Measurements from ENCODE around the gene LGALS8.

LGALS8 gene

DNA sequence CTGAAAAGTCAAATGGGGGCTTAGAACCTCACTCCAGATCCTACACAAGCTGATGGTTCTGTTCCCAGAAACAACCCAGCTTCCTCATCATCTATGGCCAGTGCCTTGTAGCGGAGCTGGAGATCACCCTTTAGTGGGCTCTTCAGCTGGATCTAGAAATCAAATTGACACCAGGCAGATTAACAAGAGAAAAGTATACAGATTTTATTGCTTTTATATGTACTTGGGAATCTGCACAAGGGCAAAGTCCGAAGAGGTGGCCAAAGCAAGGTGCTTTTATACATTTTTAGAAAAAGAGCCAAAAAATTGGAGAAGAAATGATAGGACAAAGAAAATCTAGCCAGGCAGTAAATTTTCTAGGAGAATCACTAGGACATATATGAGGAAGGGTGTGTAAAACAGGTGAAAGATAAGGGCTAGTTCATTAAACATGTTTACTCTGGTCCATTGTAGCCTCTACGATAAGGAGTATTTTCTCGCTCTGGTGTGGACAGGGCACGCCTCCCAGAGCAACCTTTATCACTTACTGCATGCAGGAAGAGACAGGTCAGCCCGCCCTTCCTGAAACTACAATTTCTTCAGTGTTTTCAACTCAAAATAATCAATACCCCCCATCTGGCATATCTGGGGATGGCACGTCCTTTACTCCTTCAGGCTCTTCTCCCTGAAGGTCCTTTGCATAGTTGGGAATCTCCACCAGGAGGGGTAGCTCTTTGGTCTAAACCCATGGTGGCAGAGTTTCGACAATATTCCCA is 14.0 kb upstream of the LGALS8 start:
- DNase-seq = peak; percentile 65

DNA sequence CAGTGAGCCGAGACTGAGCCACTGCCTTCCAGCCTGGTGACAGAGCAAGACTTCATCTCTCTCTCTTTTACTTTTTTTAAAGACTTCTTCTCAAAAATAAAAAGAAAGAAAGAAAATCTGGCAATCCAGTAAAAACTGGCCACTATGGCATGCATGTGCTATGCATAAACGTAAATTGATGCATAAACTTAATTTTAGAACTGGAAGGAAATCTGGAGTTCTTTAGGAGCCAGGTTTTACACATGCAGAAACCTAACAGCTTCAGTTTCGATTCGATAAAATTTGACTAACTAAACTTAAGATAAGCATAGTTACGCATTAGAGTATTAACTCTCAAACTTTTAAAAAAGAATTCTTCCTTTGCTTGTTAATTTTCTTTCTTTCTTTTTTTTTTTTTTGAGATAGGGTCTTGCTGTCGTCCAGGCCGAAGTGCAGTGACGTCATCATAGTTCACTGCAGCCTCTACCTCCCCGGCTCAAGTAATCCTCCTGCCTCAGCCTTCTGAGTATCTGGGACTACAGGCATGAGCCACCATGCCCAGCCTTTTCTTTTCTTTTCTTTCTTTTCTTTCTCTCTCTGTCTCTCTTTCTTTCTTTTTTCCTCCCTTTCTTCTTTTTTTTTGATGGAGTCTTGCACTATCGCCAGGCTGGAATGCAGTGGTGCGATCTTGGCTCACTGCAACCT is 11.9 kb upstream of the LGALS8 start:
- DNase-seq = no peak

DNA sequence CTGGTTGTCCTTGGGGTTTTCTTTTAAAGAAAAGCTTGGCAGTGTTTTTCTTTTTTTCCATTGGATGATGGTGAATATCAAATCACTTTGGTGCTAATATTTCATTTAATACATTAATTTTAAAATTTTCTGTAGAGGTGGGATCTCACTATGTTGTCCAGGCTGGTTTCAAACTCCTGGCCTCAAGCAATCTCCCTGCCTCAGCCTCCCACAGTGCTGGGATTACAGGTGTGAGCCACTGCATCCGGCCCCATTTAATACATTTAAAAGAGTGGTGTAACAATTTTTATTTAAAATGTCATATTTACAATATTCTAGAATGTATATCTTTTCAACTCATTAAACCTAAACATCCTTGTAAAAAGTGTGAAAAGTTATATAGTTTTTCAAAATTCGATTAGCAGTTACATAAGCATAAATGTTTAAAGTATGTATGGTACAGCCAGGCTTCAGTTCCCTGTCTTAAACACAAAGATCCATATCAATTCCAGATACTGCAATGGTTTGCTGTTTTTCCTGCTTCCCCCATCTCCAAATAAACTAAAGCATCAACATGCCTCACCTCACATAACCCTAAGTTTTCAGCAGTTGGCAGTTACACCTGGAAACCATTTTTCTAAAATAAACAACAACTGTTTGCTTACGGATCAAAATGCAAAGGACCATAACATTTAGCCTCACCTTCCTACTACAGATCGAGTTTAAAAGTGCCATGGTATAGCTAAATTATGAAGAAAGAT is 8.9 kb upstream of the LGALS8 start:
- DNase-seq = no peak

DNA sequence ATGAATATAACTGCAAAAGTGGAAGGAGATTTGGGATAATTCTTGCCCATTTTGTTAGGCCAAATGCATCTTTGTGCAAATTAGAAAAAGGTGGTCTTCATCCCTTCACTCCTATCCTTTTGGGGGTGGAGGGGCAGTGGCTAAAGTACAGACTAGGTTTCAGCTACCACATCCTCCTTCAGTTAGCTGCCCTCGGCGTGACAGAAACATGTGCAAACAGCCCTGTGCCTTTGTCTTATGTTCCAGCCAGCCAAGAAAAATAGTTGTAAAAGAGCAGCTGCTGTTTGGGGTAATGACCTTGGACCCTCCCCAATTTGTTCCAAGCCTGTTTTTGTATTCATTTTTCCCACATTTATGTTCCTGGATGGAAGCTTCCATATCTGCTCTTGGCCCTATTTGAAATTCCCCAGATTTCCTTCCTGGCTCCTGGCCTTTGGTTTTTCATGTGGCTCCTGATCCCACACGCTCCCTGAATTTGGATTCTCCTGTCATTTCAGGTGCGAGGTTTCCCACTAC is 8.3 kb upstream of the LGALS8 start:
- DNase-seq = no peak

DNA sequence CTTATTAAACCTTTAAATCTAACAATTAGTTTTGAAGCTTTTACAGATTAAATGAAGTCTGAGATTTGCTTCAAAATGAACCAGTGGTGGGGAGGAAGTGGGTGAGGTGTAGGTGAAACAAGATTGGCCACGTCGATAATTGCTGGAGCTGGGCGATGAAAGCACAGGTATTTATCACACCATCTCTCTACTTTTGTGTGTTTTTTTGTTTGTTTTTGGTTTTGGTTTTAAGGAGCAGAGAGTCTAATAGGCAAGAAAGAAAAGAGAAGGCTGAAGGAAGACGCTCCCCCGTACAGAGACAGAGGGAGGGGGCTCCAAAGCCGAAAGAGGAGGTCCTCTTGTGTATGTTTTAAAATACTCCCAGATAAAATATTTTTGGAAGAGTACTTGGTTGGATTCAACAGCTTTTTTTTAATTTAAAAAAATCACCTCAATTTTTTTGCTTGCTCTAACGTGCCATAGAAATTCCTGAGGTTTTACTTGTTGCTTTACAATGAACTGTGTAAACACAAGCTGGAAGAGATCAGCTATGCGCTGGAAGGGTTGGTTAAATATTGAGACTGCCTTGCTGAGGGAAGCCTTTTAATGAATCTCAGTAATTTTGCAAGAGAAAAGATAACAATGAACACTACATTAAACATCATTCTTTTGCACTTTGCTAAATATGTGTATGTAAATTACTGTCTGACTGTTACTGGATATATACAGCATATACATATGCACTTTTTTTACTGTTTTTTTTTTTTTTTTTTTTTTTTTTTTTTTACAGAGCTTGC is 6.7 kb upstream of the LGALS8 start:
- no peak for DNase-seq

DNA sequence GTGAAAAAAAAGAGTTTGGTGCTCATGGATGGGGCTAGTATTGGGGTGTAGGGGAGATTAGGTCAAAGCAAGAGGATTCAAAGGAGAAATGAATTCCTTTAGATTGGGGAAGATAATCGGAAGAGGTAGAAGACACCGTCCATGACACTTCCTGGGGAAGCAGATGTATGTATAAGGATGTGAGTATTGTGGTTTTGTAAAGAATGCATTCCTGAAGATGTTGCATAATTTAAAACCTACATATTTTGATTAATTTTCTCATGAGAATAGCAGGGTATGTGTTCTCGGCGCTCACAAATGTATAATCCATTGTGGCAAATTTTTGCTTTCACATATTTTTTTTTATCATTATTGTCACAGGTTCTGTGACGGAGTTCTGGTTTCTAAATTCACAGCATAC is 5.5 kb upstream of the LGALS8 start:
- DNase-seq = peak; percentile 45

DNA sequence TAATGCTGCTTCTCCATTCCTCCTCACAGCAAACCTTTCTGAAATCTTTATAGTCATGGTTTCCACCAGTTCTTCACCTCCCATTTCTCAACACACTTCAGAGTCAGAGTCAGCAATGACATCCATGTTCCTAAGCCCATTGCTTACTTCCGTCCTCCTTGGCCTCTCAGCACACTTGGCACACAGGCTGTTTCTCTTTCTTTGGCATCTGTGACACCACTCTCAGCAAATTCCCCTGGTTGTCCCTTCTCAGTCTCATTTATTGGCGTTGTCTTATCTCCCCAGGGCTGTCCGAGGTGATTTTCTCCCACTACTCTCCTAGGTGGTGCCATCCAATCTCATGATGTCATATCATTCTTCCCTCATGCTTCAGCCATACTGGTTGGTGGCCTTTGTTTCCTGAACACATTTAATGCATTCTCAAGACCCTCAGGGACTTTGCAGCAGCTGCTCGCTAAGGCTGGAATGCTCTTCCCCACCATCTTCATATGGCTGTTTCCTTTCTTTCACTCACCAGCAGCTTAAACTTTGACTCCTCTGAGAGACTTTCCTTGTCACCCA is 3.3 kb upstream of the LGALS8 start:
- no peak for DNase-seq

DNA sequence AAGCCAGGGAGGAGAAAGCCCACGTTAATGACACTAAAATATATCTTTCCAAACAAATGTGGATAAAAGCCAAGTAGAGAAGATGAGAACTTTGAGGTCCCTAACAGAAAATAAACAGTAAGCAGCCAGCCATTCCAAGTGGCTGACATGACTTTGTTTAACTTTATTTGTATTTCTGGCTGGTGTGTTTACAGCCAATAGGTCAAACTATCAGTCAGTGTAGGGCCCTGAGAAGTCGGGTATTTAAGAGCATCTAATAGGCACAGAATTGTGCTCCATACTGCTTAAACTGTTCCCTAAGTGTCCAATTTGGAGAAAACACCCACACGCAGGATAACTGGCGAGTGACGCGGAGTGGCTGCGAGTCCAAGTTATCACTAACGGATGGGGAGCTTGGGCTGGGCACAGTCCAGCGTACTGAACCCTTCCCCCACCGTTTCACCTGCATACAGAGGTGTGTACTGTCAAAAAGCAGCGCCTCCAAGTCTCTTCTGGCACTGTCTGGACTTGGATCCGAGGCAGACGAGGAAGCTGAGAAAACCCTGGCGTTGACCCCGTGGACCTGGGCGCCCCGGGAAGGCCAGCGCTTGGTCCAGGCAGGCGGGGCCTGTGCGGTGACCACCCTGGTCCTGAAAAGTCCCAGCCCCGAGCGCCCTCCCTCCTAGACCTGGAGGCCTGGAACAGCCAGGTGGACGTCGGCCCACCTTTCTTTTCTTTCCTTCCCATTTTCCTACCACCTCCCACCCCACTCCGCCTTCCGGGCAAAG is 662 bp upstream of the LGALS8 start:
- no peak for DNase-seq

DNA sequence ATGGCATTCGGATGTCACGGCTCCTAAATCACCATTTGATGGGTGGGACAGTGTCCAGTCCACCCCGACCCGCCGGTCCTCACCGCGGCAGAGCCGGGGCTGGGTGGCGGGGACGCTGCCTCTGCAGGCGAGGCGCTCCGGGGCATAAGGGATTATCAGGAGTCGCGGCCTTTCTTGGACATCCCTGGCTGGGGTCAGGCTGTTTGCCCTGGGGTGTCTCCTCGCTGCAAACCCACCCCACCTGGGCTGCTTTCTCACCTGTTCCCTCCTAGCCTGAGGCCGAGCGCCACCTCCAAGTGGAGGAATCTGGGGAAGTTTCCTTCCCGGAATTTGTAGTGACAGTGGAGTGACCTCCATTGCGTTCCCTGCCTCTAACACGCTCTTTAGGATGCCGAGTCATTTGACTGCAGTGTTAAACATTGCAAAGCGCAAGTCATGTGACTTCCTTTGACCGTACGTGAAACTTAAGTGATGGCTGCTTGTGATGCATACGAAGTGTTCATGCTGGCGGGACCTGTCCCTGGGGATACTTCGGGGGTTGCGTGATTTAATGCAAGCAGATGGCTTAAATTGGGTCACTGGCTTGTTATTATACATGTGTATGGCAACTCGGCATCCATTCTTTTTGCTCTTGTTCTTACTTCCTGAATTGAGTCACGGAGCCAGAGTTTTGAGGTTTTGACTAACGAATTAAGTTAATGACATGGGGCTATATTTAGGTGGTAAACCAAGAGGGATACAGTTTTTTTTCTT is 536 bp downstream of the LGALS8 start:
- DNase-seq = peak; percentile 91

DNA sequence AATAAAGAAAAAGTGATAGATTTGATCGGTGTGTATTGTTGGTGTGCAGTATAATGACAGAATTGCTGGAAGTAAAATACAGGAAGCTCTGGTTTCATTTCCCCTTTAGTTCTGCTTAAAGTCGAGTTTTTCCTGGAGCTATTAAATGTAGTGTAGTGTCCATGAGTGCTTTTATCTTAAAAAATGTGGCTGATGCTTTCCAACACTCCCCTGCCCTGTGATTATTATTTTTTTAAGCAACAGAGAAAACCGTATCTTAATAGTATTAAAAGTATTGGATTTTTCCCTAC is 1.1 kb downstream of the LGALS8 start:
- no peak for DNase-seq

DNA sequence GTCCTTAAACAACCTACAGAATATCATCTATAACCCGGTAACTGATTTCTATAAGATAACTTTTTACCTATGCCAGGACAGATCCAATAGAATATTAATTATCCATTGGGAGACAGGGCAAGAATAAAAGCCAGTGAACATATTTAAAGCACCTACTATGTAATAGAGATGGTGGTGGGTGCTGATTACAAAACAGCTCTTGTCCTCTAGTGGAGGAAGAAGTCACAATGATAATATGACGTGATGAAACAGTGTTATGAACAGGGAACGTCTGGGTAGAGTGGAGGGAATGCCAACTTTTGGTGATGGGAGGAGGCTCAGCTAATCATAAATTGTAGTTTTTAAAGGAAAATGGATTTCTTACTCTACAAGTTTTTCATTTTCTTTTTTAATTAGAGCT is 2.3 kb downstream of the LGALS8 start:
- no peak for DNase-seq

DNA sequence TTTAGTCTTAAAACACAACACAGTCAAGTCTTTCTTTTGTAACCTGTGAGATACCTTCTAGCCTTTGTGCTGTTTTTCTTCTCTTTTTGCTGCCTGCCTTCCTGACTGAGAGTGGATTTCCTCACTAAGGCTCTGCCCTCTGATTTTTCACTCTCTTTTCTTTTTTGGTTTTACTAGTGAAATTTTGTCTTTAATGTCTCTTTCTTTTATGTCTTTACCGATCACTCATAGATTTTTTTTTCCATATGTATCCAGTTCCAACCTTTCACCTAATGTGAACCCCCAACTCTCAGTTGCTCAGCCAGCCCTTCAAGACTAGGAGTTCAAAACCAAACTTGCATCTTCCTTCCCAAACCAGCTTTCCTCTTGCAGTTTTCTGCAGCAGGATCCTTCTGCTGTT is 6.5 kb downstream of the LGALS8 start:
- no peak for DNase-seq

DNA sequence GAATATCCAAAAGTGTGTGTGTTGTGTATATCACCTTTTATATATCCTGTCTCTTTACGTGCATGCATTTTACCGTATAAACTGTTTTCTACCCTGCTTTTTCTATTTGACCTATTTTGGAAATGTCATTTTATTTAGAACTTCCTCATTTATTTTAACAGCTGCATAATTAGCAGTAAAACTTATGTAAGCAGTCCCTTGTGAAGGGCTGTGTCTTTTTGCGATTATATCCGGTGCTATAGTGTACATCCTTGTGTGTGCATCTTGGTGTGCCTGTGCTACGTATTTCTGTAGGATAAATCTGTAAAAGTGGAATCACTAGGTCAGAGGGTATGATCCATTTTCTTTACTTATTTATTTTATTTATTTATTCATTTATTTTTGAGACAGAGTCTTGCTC is 7.2 kb downstream of the LGALS8 start:
- peak; percentile 39 for DNase-seq

DNA sequence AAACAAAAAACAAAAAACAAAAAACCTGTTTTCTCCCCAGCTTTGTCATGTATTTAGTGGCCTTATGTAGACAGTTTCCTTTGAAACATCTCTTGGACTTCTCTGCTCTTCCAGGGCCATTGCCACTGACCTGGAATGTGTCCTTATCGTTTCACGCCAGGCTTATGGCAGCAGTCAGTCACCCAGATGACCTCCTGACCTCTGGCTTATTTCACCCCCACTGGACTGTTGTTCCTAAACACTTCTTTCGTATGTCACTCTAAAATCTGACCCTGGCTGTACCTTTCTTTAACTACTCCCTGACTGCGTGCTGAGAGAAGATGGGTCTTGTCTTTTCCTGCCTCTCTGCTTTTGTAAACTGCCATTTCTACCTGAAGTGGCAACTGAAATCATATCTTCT is 9.1 kb downstream of the LGALS8 start:
- DNase-seq = no peak

DNA sequence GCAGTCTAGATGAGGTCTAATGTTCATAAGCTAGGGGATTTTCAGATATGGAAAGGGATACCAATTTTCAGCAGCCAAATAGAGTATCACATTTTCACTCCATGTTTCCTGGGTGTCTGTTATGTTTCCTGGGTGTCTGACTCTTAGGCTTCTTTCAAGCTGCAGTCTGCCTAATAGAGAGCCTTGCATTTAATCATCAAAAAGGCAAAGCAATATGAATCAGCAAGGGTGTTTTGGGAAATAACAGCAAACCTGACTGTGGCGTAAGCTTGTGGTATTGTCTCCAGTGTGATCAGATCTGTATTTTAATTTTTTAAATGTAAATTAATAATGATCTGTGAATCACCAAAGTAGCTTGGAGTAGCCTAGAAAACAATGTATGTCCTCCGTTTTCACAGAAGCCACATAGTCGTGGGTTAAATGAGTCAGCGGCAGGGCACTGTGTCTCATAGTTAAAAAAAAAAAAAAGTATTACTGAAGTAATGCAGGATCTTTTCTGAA is 10.4 kb downstream of the LGALS8 start:
- peak; percentile 44 for DNase-seq

DNA sequence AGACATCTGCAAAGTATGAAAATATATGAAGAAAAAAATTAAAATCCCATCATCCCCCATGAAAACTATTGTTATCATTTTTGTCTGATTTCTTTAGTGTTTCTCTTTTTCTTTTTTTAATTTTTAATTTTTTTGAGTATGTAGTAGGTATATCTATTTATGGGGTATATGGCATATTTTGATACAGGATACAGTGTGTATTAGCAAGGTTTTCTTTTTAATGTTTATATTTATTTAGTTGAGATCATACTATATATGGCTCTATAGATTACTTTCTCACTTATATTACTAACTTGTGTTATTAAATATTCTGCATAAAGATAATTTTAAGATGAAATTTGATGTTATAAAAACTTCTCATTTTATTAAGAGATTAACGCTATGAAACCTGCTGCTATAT is 11.4 kb downstream of the LGALS8 start:
- DNase-seq = no peak

DNA sequence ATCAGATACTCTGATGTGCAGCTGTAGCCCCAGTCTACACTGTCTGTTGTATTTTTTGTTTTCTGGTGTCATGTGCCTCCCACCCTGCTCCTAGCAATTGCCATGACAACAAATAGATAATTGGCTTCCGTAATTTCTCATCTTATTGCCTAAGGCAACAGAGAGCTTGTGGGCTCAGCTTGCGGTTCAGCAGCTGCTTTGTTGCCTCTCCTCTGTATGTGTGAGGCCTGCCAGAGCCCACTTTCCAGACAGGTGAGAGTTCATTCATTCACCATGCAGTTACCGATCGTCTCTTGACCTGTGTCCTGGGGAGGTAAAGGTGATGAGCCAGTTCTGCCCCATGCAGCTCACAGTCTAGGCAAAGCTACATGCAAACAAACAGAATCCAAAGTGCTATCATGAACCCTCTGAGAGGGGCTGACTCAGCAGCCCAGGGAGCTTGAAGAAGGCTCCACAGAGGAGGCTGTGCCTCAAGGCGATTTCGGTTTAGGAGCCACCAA is 11.9 kb downstream of the LGALS8 start:
- peak; percentile 61 for DNase-seq

DNA sequence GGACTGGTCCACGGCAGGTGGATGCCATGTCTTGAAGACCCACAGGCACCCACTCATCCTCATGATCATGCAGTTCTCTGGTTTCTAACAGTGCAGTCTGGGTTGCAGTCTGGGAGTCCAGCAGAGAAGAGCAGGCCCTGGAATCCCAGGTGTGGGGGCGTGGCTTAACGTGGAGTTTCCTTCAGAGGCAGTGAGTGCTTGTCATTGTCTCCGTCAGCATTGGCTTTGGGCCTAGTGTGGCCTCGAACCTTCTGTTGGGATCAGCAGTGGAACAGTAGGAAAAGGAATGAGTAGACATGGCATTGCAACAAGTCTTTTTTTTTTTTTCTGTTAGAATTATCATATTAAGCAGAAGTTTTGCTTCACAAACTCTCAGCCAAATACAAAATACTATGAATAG is 12.8 kb downstream of the LGALS8 start:
- DNase-seq = no peak

DNA sequence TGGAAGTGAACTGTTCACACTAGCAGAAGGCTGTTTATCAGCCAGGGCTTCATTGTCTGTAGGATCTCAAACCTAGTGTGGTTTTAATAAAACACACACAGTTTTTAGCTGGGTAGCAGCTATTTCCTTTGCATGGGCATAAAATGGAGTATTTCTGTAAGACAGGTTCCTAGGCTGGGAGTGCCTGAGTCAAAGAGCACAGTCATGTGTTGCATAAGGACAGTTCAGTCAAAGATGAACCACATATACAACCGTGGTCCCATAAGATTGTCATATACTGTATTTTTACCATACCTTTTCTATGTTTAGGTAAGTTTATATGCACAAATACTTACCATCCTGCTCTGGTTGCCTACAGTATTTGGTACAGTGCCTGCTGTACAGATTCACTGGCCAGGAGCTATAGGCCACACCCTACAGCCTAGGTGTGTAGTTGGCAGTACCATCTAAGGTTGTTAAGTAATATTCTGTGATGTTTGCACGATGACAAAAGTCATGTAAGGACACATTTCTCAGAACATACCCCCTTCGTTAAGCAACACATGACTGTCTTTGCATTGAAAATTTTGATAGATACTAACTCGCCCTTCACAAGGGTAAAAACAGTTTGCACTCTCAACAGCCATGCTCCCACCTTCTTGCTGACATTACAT is 17.2 kb downstream of the LGALS8 start:
- DNase-seq = no peak

DNA sequence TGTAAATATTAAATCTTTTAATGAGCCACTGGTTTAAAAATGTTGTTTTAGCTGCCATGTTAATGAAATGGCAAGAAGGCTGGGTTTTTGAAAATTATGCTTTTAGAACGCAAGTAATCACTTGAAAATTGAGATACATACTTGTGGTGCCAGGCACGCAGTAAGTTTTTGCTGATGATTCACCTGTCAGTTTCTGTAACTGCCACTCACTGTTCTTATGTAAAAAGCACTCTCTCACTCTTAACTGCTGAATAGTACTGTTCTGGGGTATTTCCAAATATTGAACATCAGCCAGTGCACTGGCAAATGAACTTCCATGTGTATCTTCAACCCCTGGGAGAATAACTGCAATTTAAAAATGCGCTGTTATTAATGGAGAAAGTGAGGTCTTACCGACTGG is 17.9 kb downstream of the LGALS8 start:
- no peak for DNase-seq

Data from hematopoietic multipotent progenitor cell treated with erythropoietin and hydrocortisone succinate and interleukin-3 and kit ligand, for 4 days (in vitro differentiated cells).